A549 (cell line): ENCODE measurements around the gene ANKRD24. TPM values are rescaled to one million over a fixed set of nuclear protein-coding genes. Genes with fewer than 3 reads are reported as not detected.
"Not testable (repeated sequence)": the region's sequence is repeated elsewhere in the genome, so short reads cannot be mapped to it uniquely, and the experiment has no call there.

Source experiments
- ATAC-seq, 2 experiments: fragments of 200-7000 bp in 1 of 2; fragments of >200 bp in 1 of 2; cut with Nextera tagmentation in 1 of 2; cut with Tn5 transposase in 1 of 2; 3 replicates each; pipeline versions ENCODE4 v1.8.0 to v1.9.1; 2018 to 2020; ENCODE audit warnings: mild to moderate bottlenecking in 1 of 2, moderate library complexity in 1 of 2
- CTCF ChIA-PET: fragments of 300-600 bp; sonication (Branson Sonifier 250); formaldehyde crosslinking; extraction: SDS; loops from one replicate; lab custom pipeline; 2021; ENCODE audit warnings: antibody characterized with exemption, inconsistent platforms; lab: Yijun Ruan, JAX
- POLR2A ChIA-PET: fragments of 350-600 bp; formaldehyde crosslinking; extraction: SDS; loops from one replicate; lab custom pipeline; 2021; ENCODE audit warnings: antibody characterized with exemption, inconsistent platforms; lab: Yijun Ruan, JAX
- DNase-seq, 2 experiments: peaks; one replicate each; pipeline versions ENCODE4 v3.0.0 to v3.0.0-alpha.2; 2011 to 2016; ENCODE audit warnings: low read depth in 1 of 2, low spot score in 1 of 2
- FAIRE-seq: peaks from 2 replicates; lab custom pipeline; 2011; peaks lifted over from hg19 to GRCh38; lab: Jason Lieb, UNC
- H3K27ac ChIP-seq, 2 experiments: fragments of >200 bp; sonication (Bioruptor Twin); formaldehyde crosslinking; 3 replicates each; pipeline ENCODE4 v1.5.1; 2016 to 2017
- H3K4me1 ChIP-seq: fragments of >200 bp; sonication (Bioruptor Twin); formaldehyde crosslinking; 3 replicates; pipeline ENCODE4 v1.6.1; 2016
- H3K4me2 ChIP-seq: fragments of >200 bp; sonication (Bioruptor Twin); formaldehyde crosslinking; 3 replicates; pipeline ENCODE4 v1.6.1; 2016
- H3K4me3 ChIP-seq: fragments of >200 bp; sonication (Bioruptor Twin); formaldehyde crosslinking; 3 replicates; pipeline ENCODE4 v1.5.1; 2016
- H3K9me3 ChIP-seq: fragments of >200 bp; sonication (Bioruptor Twin); formaldehyde crosslinking; 3 replicates; pipeline ENCODE4 v1.6.1; 2016
- ATOH8 ChIP-seq: fragments of 250-450 bp; sonication (Bioruptor Pico); IDR thresholded peaks from 2 replicates; pipeline ENCODE4 v1.5.0; 2020; ENCODE audit warnings: low read depth, mild to moderate bottlenecking, moderate library complexity
- CBX8 ChIP-seq: fragments of 200-600 bp; sonication (generic); IDR thresholded peaks from 2 replicates; pipeline ENCODE4 v1.6.1; 2016
- CEBPB ChIP-seq, 2 experiments: fragments of >200 bp in 1 of 2; sonication (Bioruptor Twin) in 1 of 2; formaldehyde crosslinking in 1 of 2; IDR thresholded peaks; 2 replicates each; pipeline ENCODE4 v1.6.1; 2012 to 2016
- CHD4 ChIP-seq: fragments of 200-600 bp; sonication (generic); IDR thresholded peaks from 2 replicates; pipeline ENCODE4 v1.6.1; 2016; ENCODE audit warnings: antibody characterized with exemption, mild to moderate bottlenecking, borderline replicate concordance
- EHMT2 ChIP-seq: fragments of 200-600 bp; sonication (generic); IDR thresholded peaks from 2 replicates; pipeline ENCODE4 v1.6.1; 2016; ENCODE audit warnings: antibody characterized with exemption, low read depth, mild to moderate bottlenecking, moderate library complexity
- ESRRA ChIP-seq: fragments of 150-350 bp; IDR thresholded peaks from 2 replicates; pipeline ENCODE4 v1.6.1; 2014; ENCODE audit warnings: mild to moderate bottlenecking, low read length, borderline replicate concordance
- FOSB ChIP-seq: fragments of 250-450 bp; sonication (Bioruptor Pico); IDR thresholded peaks from 2 replicates; pipeline ENCODE4 v1.5.0; 2020; ENCODE audit warnings: mild to moderate bottlenecking, moderate library complexity
- FOSL2 ChIP-seq, 2 experiments: fragments of 450-650 bp in 1 of 2; fragments of >200 bp in 1 of 2; sonication (Bioruptor Twin) in 1 of 2; formaldehyde crosslinking; IDR thresholded peaks; 2 replicates each; pipeline versions ENCODE4 v1.5.0 to v1.6.1; 2016 to 2020; ENCODE audit warnings: mild to moderate bottlenecking in 1 of 2, moderate library complexity in 1 of 2
- MAFK ChIP-seq: fragments of 450-650 bp; IDR thresholded peaks from 2 replicates; pipeline ENCODE4 v1.6.1; 2014; ENCODE audit not compliant: partially characterized antibody
- NFE2L2 ChIP-seq: fragments of 150-350 bp; conservative IDR thresholded peaks from 2 replicates; pipeline ENCODE4 v1.6.1; 2014; ENCODE audit warnings: low read length
- PHF8 ChIP-seq: fragments of 200-600 bp; sonication (generic); IDR thresholded peaks from 2 replicates; pipeline ENCODE4 v1.6.1; 2016; ENCODE audit warnings: low read depth, mild to moderate bottlenecking, antibody characterized with exemption, moderate library complexity, borderline replicate concordance
- TFCP2L1 ChIP-seq: fragments of 250-450 bp; sonication (Bioruptor Pico); IDR thresholded peaks from 2 replicates; pipeline ENCODE4 v1.5.0; 2021; ENCODE audit warnings: mild to moderate bottlenecking
- USF2 ChIP-seq: fragments of 450-650 bp; IDR thresholded peaks from 2 replicates; pipeline ENCODE4 v1.6.1; 2014; ENCODE audit warnings: antibody characterized with exemption
- ZFP36 ChIP-seq: fragments of 450-650 bp; IDR thresholded peaks from 2 replicates; pipeline ENCODE4 v1.6.1; 2014; ENCODE audit warnings: borderline replicate concordance; ENCODE audit not compliant: partially characterized antibody
- ZSCAN20 ChIP-seq: fragments of 250-450 bp; sonication (Bioruptor Pico); IDR thresholded peaks from 2 replicates; pipeline ENCODE4 v1.8.0; 2022; ENCODE audit warnings: mild to moderate bottlenecking, moderate library complexity
- WGBS: methylation state at CpG from one replicate; pipeline ENCODE4 v1.1.6; 2017; ENCODE audit errors: missing lambda C conversion rate; 5-methylcytosine and 5-hydroxymethylcytosine counted together
- polyA plus RNA-seq, 4 experiments: library from polyadenylated mRNA; depleted of rRNA in 3 of 4; stranded (reverse); fragments of >200 nt; fragmentation: RNase III in 1 of 4; extraction: RNeasy Plus Mini Kit Qiagen cat#74134 plus additional on column Dnase treatment in 1 of 4; gene quantifications; 2 replicates in 3 of 4; 3 replicates in 1 of 4; pipeline ENCODE4 v1.2.3, GENCODE V29; 2011 to 2017

ANKRD24 gene
- polyA plus RNA-seq, 2 of the 4 experiments (the other 2 are of a cell fraction): 0.28 to 0.36 TPM

GRCh38 chr19:4227771-4228170 is 45.3 kb downstream of the ANKRD24 start:
- H3K9me3 ChIP-seq: no peaks in the 10 kb centered on the region
- no peak for FAIRE-seq
- ChIA-PET POLR2A (no interaction called here), CTCF (no interaction called here)
- DNase-seq: no peak
- H3K4me1 ChIP-seq: peaks cover 14% of the 10 kb centered on the region
- no peak overlapping the region for H3K27ac ChIP-seq
- no peak for ATAC-seq
- no peak overlapping the region for H3K4me3 ChIP-seq
- no peak for TF ChIP-seq NFE2L2
- no peak for TF ChIP-seq CBX8
- TF ChIP-seq TFCP2L1 (CRISPR knock-in tag): no peak
- TF ChIP-seq CHD4: no peak
- TF ChIP-seq PHF8: no peak
- no peak for TF ChIP-seq ATOH8
- TF ChIP-seq MAFK: no peak
- TF ChIP-seq FOSL2 (IDR thresholded peaks at IDR 0.05): no peak
- no peak for TF ChIP-seq FOSL2 (CRISPR knock-in tag; IDR thresholded peaks at IDR 0.05)
- TF ChIP-seq CEBPB (IDR thresholded peaks at IDR 0.05): no peak
- no peak for TF ChIP-seq EHMT2
- no peak for TF ChIP-seq FOSB
- TF ChIP-seq ZSCAN20: no peak
- no peak for TF ChIP-seq USF2
- no peak overlapping the region for H3K4me2 ChIP-seq

DNA sequence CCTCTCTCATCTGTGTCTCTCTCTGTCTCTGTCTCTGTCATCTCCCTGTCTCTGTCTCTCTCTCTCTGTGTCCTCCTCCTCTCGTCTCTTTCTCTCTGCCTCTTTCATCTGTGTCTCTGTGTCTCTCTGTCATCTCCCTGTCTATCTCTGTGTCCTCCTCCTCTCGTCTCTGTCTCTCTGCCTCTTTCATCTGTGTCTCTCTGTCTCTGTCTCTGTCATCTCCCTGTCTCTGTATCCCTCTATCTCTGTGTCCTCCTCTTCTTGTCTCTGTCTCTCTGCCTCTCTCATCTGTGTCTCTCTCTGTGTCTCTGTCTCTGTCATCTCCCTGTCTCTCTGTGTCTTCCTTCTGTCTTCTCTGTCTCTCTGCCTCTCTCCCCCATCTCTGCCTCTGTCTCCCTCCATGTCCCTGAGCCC is 46.3 kb downstream of the ANKRD24 start:
- peaks cover 14% of the 10 kb centered on the region for H3K4me1 ChIP-seq
- peak overlapping the region; percentile 52 to 84 for H3K27ac ChIP-seq
- no peaks in the 10 kb centered on the region for H3K9me3 ChIP-seq
- ATAC-seq: no peak
- POLR2A ChIA-PET: no interaction called here
- CTCF ChIA-PET: no interaction called here
- 57% methylated on average over 2 of the region's 2 CpGs for whole genome bisulfite sequencing
- H3K4me2 ChIP-seq: peak overlapping the region; percentile 67
- TF ChIP-seq ZFP36 (peak; percentile 24), TFCP2L1 (CRISPR knock-in tag) (no peak)
- no peak for DNase-seq
- no peak for FAIRE-seq
- H3K4me3 ChIP-seq: no peak overlapping the region

GRCh38 chr19:4229179-4229931 is 46.9 kb downstream of the ANKRD24 start, which contains the start of gene EBI3:
Gene EBI3 (plus strand): TSS chr19:4229523. CDS start chr19:4229551, 28 bp downstream.
- ATAC-seq: peak; percentile 74 to 77
- peak in 1 of 2 experiments; percentile 74 for DNase-seq
- Histone ChIP-seq H3K9me3 (no peaks in the 10 kb centered on the region), H3K27ac (peak within 1 kb of the TSS; percentile 52 to 84), H3K4me2 (peak within 1 kb of the TSS; percentile 67), H3K4me1 (peaks cover 14% of the 10 kb centered on the region), H3K4me3 (no peak within 1 kb of the TSS)
- WGBS: 12% methylated on average over 10 of the region's 19 CpGs
- no peak for TF ChIP-seq USF2
- TF ChIP-seq ESRRA: no peak
- no peak for TF ChIP-seq FOSL2 (IDR thresholded peaks at IDR 0.05)
- TF ChIP-seq FOSL2 (CRISPR knock-in tag; IDR thresholded peaks at IDR 0.05): peak; percentile 30; the same call in 1 of the 2 replicates
- CTCF ChIA-PET: interaction anchor here (1.0 to 1.7 kb wide), 2 partner anchors 21 to 95 kb away, joined by 3 to 6 read pairs; no protein-coding TSS in a partner anchor
- POLR2A ChIA-PET: no interaction called here
- FAIRE-seq: no peak

DNA sequence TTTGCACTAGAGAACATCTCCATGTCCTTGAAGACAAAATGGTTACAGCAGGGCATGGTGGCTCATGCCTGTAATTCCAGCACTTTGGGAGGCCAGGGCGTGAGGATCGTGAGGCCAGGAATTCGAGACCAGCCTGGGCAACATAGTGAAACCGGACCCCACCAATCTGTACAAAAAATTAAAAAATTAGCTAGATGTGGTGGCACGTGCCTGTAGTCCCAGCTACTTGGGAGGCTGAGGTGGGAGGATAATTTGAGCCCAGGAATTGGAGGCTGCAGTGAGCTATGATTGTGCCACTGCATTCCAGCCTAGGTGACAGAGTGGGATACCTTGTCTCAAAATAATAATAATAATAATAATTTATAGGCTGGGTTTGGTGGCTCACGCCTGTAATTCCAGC is 47.7 kb downstream of the ANKRD24 start:
- DNase-seq, H3K27ac ChIP-seq, H3K4me3 ChIP-seq, H3K4me2 ChIP-seq, FAIRE-seq, ATAC-seq, H3K9me3 ChIP-seq: not testable (repeated sequence)
- POLR2A ChIA-PET: interaction anchor here (0.7 kb wide), 1 partner anchor 335 kb away, joined by 3 read pairs; no protein-coding TSS in a partner anchor
- H3K4me1 ChIP-seq: peaks cover 14% of the 10 kb centered on the region
- WGBS: 87% methylated on average over 6 of the region's 6 CpGs
- CTCF ChIA-PET: interaction anchor here (1.0 to 1.7 kb wide), 2 partner anchors 21 to 95 kb away, joined by 3 to 6 read pairs; no protein-coding TSS in a partner anchor

DNA sequence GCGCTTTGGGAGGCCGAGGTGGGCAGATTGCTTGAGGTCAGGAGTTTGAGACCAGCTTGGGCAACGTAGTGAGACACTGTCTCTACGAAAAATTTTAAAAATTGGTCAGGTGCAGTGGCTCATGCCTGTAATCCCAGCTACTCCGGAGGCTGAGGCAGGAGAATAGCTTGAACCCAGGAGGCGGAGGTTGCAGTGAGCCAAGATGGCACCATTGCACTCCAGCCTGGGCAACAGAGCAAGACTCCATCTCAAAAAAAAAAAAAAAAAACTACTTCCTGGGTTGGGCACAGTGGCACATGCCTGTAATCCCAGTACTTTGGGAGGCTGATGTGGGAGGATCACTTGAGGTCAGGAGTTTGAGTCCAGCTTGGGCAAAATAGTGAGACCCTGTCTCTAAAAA is 49.0 kb downstream of the ANKRD24 start:
- peaks cover 14% of the 10 kb centered on the region for H3K4me1 ChIP-seq
- POLR2A ChIA-PET, H3K4me2 ChIP-seq, H3K4me3 ChIP-seq, FAIRE-seq, H3K9me3 ChIP-seq, H3K27ac ChIP-seq, ATAC-seq, DNase-seq: not testable (repeated sequence)
- CTCF ChIA-PET: interaction anchor here (0.6 to 3.5 kb wide), 5 partner anchors 9 to 169 kb away, joined by 3 to 22 read pairs (median 15); partner anchors contain the start of gene SH3GL1
- 85% methylated on average over 5 of the region's 6 CpGs for WGBS

DNA sequence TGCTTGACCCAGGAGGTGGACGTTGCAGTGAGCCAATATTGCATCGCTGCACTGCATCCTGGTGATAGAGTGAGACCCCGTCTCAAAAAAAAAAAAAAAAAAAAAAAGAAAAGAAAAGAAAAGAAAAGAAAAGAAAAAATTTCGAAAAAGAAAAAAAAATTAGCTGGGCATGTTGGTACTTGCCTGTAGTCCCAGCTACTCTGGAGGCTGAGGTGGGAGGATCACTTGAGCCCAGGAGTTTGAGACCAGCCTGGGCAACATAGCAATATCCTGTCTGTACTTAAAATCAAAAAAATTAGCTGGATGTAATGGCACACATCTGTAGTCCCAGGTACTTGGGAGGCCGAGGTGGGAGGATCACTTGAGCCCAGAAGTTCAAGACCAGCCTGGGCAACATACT is 49.6 kb downstream of the ANKRD24 start:
- FAIRE-seq: not testable (repeated sequence)
- CTCF ChIA-PET: interaction anchor here (0.6 to 3.9 kb wide), 9 partner anchors 9 to 168 kb away, joined by 3 to 35 read pairs (median 6); partner anchors contain the start of gene SH3GL1

More for the DNA sequence above, 49.6 kb downstream of the ANKRD24 start:
- ATAC-seq, H3K27ac ChIP-seq, H3K4me2 ChIP-seq, H3K4me3 ChIP-seq, H3K9me3 ChIP-seq, DNase-seq, POLR2A ChIA-PET: not testable (repeated sequence)
- H3K4me1 ChIP-seq: peaks cover 14% of the 10 kb centered on the region
- WGBS: 78% methylated on average over 4 of the region's 5 CpGs
